SK-N-SH (cell line): ENCODE results near the gene SDK1. TPM values are rescaled to one million over a fixed set of nuclear protein-coding genes. Genes with fewer than 3 reads are reported as not detected.
A peak's percentile ranks its signal among the peaks of the same experiment; 100 is the strongest.

Experiments
- CTCF ChIA-PET: fragments of 300-600, 350-600 bp; formaldehyde crosslinking; extraction: SDS; loops from one replicate; lab custom pipeline; 2021; lab: Yijun Ruan, JAX
- POLR2A ChIA-PET: fragments of 350-600 bp; sonication (Branson Sonifier 250); formaldehyde crosslinking; extraction: SDS; loops from one replicate; lab custom pipeline; 2020; ENCODE audit warnings: antibody characterized with exemption, inconsistent platforms; lab: Yijun Ruan, JAX
- DNase-seq: peaks from one replicate; pipeline ENCODE4 v3.0.0; 2012
- H2AFZ ChIP-seq: fragments of 200-600 bp; sonication (generic); 2 replicates; pipeline ENCODE4 v1.8.1; 2016; ENCODE audit warnings: antibody characterized with exemption, mild to moderate bottlenecking, low read depth
- H3F3A ChIP-seq: fragments of 200-600 bp; sonication (generic); replicated peaks from 2 replicates; pipeline ENCODE3; 2016; ENCODE audit warnings: antibody characterized with exemption, mild to moderate bottlenecking; ENCODE audit not compliant: insufficient read depth
- H3K27ac ChIP-seq, 2 experiments: fragments of 200-500 bp in 1 of 2; fragments of 200-600 bp in 1 of 2; sonication (Bioruptor generic) in 1 of 2; sonication (generic), shearing (Covaris generic) in 1 of 2; 2 replicates each; pipeline versions ENCODE4 v1.5.1 to v1.6.1; 2014 to 2016; ENCODE audit warnings: low read depth in 2 of 2, inconsistent platforms in 1 of 2, low read length in 1 of 2, mild to moderate bottlenecking in 1 of 2, mixed read lengths in 1 of 2
- H3K27me3 ChIP-seq: fragments of 200-600 bp; sonication (generic), shearing (Covaris generic); 2 replicates; pipeline ENCODE4 v1.6.1; 2016; ENCODE audit warnings: mixed run types; ENCODE audit not compliant: insufficient read depth
- H3K36me3 ChIP-seq, 2 experiments: fragments of 200-500 bp in 1 of 2; fragments of 200-600 bp in 1 of 2; sonication (Bioruptor generic) in 1 of 2; sonication (generic) in 1 of 2; replicated peaks in 1 of 2; 2 replicates each; pipeline versions ENCODE3 to v1.5.1; 2014 to 2016; ENCODE audit warnings: low read length in 1 of 2, mild to moderate bottlenecking in 1 of 2; ENCODE audit not compliant: insufficient read depth in 2 of 2, control insufficient read depth in 1 of 2
- H3K4me1 ChIP-seq, 2 experiments: fragments of 200-500 bp in 1 of 2; fragments of 200-600 bp in 1 of 2; sonication (Bioruptor generic) in 1 of 2; sonication (generic), shearing (Covaris generic) in 1 of 2; 2 replicates each; pipeline versions ENCODE4 v1.5.1 to v1.6.1; 2014 to 2016; ENCODE audit warnings: low read depth in 1 of 2, low read length in 1 of 2, mixed run types in 1 of 2; ENCODE audit not compliant: insufficient read depth in 2 of 2, control insufficient read depth in 1 of 2
- H3K4me2 ChIP-seq: fragments of 200-600 bp; sonication (generic), shearing (Covaris generic); 2 replicates; pipeline ENCODE4 v1.6.1; 2017; ENCODE audit warnings: mixed run types
- H3K4me3 ChIP-seq, 2 experiments: fragments of 200-500 bp in 1 of 2; fragments of 200-600 bp in 1 of 2; sonication (Bioruptor generic) in 1 of 2; sonication (generic), shearing (Covaris generic) in 1 of 2; 2 replicates each; pipeline versions ENCODE4 v1.5.1 to v1.8.1; 2014 to 2016; ENCODE audit warnings: low read depth in 2 of 2, inconsistent platforms in 1 of 2, low read length in 1 of 2, mild to moderate bottlenecking in 1 of 2, mixed read lengths in 1 of 2, moderate library complexity in 1 of 2
- H3K79me2 ChIP-seq: fragments of 200-600 bp; sonication (generic); 2 replicates; pipeline ENCODE4 v1.8.1; 2017; ENCODE audit warnings: mild to moderate bottlenecking; ENCODE audit not compliant: insufficient read depth
- H3K9ac ChIP-seq: fragments of 200-600 bp; sonication (generic); 2 replicates; pipeline ENCODE4 v1.6.1; 2017; ENCODE audit warnings: mixed run types
- H3K9me2 ChIP-seq: fragments of 200-600 bp; sonication (generic); 2 replicates; pipeline ENCODE4 v1.6.1; 2017; ENCODE audit warnings: mixed run types
- H3K9me3 ChIP-seq: fragments of 200-600 bp; sonication (generic); 2 replicates; pipeline ENCODE4 v1.6.1; 2017; ENCODE audit warnings: mixed run types, mild to moderate bottlenecking, moderate library complexity
- H4K20me1 ChIP-seq: fragments of 200-600 bp; sonication (generic); 2 replicates; pipeline ENCODE4 v1.6.1; 2017; ENCODE audit warnings: mild to moderate bottlenecking, mixed run types; ENCODE audit not compliant: insufficient read depth
- CHD2 ChIP-seq: fragments of 150-350 bp; IDR thresholded peaks from 2 replicates; pipeline ENCODE4 v1.6.1; 2018; ENCODE audit warnings: low read length; ENCODE audit not compliant: partially characterized antibody
- ELF1 ChIP-seq: IDR thresholded peaks from 2 replicates; pipeline ENCODE4 v1.4.0; 2012
- EP300 ChIP-seq, 2 experiments: IDR thresholded peaks; 2 replicates each; pipeline versions ENCODE4 v1.4.0 to v1.6.1; 2012; ENCODE audit warnings: borderline replicate concordance in 1 of 2, low read depth in 1 of 2, low read length in 1 of 2
- FOXM1 ChIP-seq: IDR thresholded peaks from 2 replicates; pipeline ENCODE4 v1.4.0; 2012; ENCODE audit warnings: low read depth, mild to moderate bottlenecking
- GATA2 ChIP-seq: sonication (generic); formaldehyde crosslinking; IDR thresholded peaks from 2 replicates; pipeline ENCODE4 v1.5.0; 2020; ENCODE audit warnings: mild to moderate bottlenecking, missing genetic modification reagents
- NFIC ChIP-seq: IDR thresholded peaks from 2 replicates; pipeline ENCODE4 v1.4.0; 2012; ENCODE audit warnings: borderline replicate concordance
- NRF1 ChIP-seq: IDR thresholded peaks from 2 replicates; pipeline ENCODE4 v1.6.1; 2012; ENCODE audit warnings: low read depth, mild to moderate bottlenecking, low read length
- RFX5 ChIP-seq: IDR thresholded peaks from 2 replicates; pipeline ENCODE4 v1.6.1; 2012; ENCODE audit warnings: mild to moderate bottlenecking, improper control_type of control experiment, low read length
- RXRA ChIP-seq: IDR thresholded peaks from 2 replicates; pipeline ENCODE4 v1.4.0; 2012; ENCODE audit warnings: low read depth, mild to moderate bottlenecking, borderline replicate concordance
- TAF1 ChIP-seq: IDR thresholded peaks from 2 replicates; pipeline ENCODE4 v1.6.1; 2012; ENCODE audit warnings: low read depth, mild to moderate bottlenecking, low read length, moderate library complexity, borderline replicate concordance
- TEAD4 ChIP-seq: IDR thresholded peaks from 2 replicates; pipeline ENCODE4 v1.4.0; 2012; ENCODE audit warnings: mild to moderate bottlenecking, borderline replicate concordance; ENCODE audit not compliant: insufficient read depth
- YY1 ChIP-seq: IDR thresholded peaks from 2 replicates; pipeline ENCODE4 v1.4.0; 2012; ENCODE audit warnings: low read depth, mild to moderate bottlenecking
- WGBS: methylation state at CpG from one replicate; pipeline ENCODE4 v1.1.6; 2017; ENCODE audit warnings: low lambda C conversion rate; 5-methylcytosine and 5-hydroxymethylcytosine counted together
- polyA plus RNA-seq, 3 experiments: library from polyadenylated mRNA; depleted of rRNA; stranded (reverse); fragments of >200 nt; gene quantifications; 2 replicates each; pipeline ENCODE4 v1.2.3, GENCODE V29; 2012
- TF ChIP-seq, protein P1 (sequence below): fragments of 150-350 bp; IDR thresholded peaks from 2 replicates; pipeline ENCODE4 v1.6.1; 2017; ENCODE audit warnings: antibody characterized with exemption, low read length, low read depth, borderline replicate concordance
- TF ChIP-seq, protein P2 (sequence below): IDR thresholded peaks from 2 replicates; pipeline ENCODE4 v1.6.1; 2012; ENCODE audit warnings: mild to moderate bottlenecking, low read depth, low read length, moderate library complexity
- TF ChIP-seq, protein P3 (sequence below): IDR thresholded peaks from 2 replicates; pipeline ENCODE4; 2012
- TF ChIP-seq, protein P4 (sequence below): fragments of 150-350 bp; IDR thresholded peaks from 2 replicates; pipeline ENCODE4 v1.6.1; 2016; ENCODE audit warnings: mild to moderate bottlenecking, low read depth, low read length

The SDK1 gene
- polyA plus RNA-seq, 1 of the 3 experiments (the other 2 are of a cell fraction) = 1.2 TPM

DNA sequence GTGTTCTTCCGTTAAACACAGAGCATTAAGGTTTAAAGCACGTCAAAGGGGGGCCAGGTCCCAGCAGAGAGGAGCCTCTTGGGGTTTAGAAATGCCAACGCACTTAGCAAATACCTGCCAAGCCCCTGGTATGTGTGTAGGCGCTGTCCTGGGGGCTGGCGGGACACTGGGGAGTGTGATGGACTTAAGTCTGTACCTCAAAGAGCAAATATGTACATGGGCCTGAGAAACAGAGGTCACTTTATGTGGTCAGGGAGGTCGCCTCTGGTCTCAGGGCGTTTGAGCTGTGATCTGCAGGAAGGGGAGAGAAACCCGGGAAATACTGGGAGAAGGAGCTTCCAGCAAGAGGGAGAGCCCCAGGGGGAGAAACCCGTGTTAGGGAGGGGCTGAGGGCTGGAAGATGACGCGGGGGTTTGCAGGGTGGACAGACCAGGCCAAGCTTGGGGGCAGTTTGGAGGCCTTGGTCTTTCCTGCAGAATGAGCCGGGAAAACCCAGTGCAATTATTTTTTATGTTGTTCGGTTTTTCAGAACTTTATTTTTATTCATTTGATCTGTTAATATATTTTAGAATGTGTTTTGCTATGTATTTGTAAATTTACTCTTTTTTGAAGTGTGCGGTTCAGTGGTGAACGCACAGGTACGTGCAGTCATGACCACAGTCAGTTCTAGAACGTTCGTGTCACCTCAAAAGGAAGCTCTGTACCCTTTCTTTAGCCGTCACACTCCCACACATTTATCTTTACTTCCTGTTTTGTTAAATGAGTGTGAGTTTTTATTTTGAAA, 939.7 kb downstream of the SDK1 start:
- H3K9me3 ChIP-seq = no peaks in the 10 kb centered on the region; the same call in 1 of the 2 replicates
- H3K9me2 ChIP-seq = no peaks in the 10 kb centered on the region
- H3K27me3 ChIP-seq = no peaks in the 10 kb centered on the region
- 56% methylated on average over 19 of the region's 19 CpGs for WGBS
- no peak for TF ChIP-seq TAF1
- TF ChIP-seq RFX5 = no peak
- TF ChIP-seq, protein P1, sequence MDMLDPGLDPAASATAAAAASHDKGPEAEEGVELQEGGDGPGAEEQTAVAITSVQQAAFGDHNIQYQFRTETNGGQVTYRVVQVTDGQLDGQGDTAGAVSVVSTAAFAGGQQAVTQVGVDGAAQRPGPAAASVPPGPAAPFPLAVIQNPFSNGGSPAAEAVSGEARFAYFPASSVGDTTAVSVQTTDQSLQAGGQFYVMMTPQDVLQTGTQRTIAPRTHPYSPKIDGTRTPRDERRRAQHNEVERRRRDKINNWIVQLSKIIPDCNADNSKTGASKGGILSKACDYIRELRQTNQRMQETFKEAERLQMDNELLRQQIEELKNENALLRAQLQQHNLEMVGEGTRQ = no peak
- TF ChIP-seq NRF1 = no peak
- TF ChIP-seq, protein P2, sequence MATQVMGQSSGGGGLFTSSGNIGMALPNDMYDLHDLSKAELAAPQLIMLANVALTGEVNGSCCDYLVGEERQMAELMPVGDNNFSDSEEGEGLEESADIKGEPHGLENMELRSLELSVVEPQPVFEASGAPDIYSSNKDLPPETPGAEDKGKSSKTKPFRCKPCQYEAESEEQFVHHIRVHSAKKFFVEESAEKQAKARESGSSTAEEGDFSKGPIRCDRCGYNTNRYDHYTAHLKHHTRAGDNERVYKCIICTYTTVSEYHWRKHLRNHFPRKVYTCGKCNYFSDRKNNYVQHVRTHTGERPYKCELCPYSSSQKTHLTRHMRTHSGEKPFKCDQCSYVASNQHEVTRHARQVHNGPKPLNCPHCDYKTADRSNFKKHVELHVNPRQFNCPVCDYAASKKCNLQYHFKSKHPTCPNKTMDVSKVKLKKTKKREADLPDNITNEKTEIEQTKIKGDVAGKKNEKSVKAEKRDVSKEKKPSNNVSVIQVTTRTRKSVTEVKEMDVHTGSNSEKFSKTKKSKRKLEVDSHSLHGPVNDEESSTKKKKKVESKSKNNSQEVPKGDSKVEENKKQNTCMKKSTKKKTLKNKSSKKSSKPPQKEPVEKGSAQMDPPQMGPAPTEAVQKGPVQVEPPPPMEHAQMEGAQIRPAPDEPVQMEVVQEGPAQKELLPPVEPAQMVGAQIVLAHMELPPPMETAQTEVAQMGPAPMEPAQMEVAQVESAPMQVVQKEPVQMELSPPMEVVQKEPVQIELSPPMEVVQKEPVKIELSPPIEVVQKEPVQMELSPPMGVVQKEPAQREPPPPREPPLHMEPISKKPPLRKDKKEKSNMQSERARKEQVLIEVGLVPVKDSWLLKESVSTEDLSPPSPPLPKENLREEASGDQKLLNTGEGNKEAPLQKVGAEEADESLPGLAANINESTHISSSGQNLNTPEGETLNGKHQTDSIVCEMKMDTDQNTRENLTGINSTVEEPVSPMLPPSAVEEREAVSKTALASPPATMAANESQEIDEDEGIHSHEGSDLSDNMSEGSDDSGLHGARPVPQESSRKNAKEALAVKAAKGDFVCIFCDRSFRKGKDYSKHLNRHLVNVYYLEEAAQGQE = no peak
- no peak for TF ChIP-seq GATA2
- TF ChIP-seq, protein P3, sequence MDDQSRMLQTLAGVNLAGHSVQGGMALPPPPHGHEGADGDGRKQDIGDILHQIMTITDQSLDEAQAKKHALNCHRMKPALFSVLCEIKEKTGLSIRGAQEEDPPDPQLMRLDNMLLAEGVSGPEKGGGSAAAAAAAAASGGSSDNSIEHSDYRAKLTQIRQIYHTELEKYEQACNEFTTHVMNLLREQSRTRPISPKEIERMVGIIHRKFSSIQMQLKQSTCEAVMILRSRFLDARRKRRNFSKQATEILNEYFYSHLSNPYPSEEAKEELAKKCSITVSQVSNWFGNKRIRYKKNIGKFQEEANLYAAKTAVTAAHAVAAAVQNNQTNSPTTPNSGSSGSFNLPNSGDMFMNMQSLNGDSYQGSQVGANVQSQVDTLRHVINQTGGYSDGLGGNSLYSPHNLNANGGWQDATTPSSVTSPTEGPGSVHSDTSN = no peak
- TF ChIP-seq, protein P4, sequence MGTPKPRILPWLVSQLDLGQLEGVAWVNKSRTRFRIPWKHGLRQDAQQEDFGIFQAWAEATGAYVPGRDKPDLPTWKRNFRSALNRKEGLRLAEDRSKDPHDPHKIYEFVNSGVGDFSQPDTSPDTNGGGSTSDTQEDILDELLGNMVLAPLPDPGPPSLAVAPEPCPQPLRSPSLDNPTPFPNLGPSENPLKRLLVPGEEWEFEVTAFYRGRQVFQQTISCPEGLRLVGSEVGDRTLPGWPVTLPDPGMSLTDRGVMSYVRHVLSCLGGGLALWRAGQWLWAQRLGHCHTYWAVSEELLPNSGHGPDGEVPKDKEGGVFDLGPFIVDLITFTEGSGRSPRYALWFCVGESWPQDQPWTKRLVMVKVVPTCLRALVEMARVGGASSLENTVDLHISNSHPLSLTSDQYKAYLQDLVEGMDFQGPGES = no peak
- no peak for TF ChIP-seq CHD2
- no peak for TF ChIP-seq NFIC
- no peak for TF ChIP-seq RXRA
- no peak for TF ChIP-seq YY1
- no peak for TF ChIP-seq EP300 (IDR thresholded peaks at IDR 0.05; ENCODE audit: borderline replicate concordance in 1 of 2, low read depth in 1 of 2, low read length in 1 of 2)
- no peak for TF ChIP-seq ELF1
- no peak for TF ChIP-seq FOXM1
- no peak for TF ChIP-seq TEAD4
- POLR2A ChIA-PET = no interaction called here
- H3K4me2 ChIP-seq = no peak overlapping the region
- H4K20me1 ChIP-seq = no peaks in the 10 kb centered on the region
- H3K36me3 ChIP-seq = no peaks in the 10 kb centered on the region
- CTCF ChIA-PET = interaction anchor here (0.9 to 1.7 kb wide), 3 partner anchors 14 to 238 kb away, joined by 3 to 4 read pairs (median 3); no protein-coding TSS in a partner anchor
- DNase-seq = peak; percentile 66
- no peaks in the 10 kb centered on the region for H3F3A ChIP-seq
- no peak overlapping the region for H2AFZ ChIP-seq
- H3K79me2 ChIP-seq = no peaks in the 10 kb centered on the region
- peak overlapping the region in 1 of 2 experiments; percentile 8; a peak in 1 of 4 replicates for H3K27ac ChIP-seq
- H3K9ac ChIP-seq = no peak overlapping the region
- H3K4me1 ChIP-seq = peaks cover 0 to 20% of the 10 kb centered on the region in 2 experiments; a peak in 1 of 4 replicates
- H3K4me3 ChIP-seq = no peak overlapping the region
